Gastrocnemius medialis (tissue), 4 donors: ENCODE results near the gene GALNT14.

Experiments used
- CTCF ChIP-seq, 5 experiments: fragments of 450-650 bp in 3 of 5; fragments of 200-600 bp in 2 of 5; sonication (generic) in 2 of 5; IDR thresholded peaks in 4 of 5; conservative IDR thresholded peaks in 1 of 5; 1 replicate in 4 of 5; 2 replicates in 1 of 5; pipeline ENCODE4 v1.5.1; 2016 to 2019; ENCODE audit warnings: antibody characterized with exemption in 5 of 5, mild to moderate bottlenecking in 3 of 5, moderate library complexity in 3 of 5
- POLR2A ChIP-seq, 2 donors: fragments of 450-650 bp; IDR thresholded peaks; one replicate each; pipeline ENCODE4 v1.6.1; 2017; ENCODE audit warnings: antibody characterized with exemption in 2 of 2, mild to moderate bottlenecking in 2 of 2, moderate library complexity in 2 of 2

GRCh38 chr2:31004257-31004656 lies 134.0 kb downstream of the GALNT14 start:
- TF ChIP-seq CTCF (IDR thresholded peaks at IDR 0.05 in 4 of 5, conservative IDR thresholded peaks at IDR 0.05 in 1 of 5), result no peak
- no peak for TF ChIP-seq POLR2A (IDR thresholded peaks at IDR 0.05)
